Panc1 (cell line): ENCODE measurements around the gene WDR49. TPM values are rescaled to one million over a fixed set of nuclear protein-coding genes. Genes with fewer than 3 reads are reported as not detected.

Experiments
- ATAC-seq: fragments of 200-7000 bp; cut with Tn5 transposase; 2 replicates; pipeline ENCODE4 v1.9.1; 2020; ENCODE audit warnings: mild to moderate bottlenecking, moderate library complexity
- BruUV-seq: library from RNA; stranded (reverse); fragments of 400-500 nt; replicated peaks from 2 replicates; lab custom pipeline; 2021; lab: Mats Ljungman, UMichigan
- CTCF ChIA-PET: fragments of 300-600 bp; sonication (Branson Sonifier 250); formaldehyde crosslinking; loops from one replicate; lab custom pipeline; 2022; ENCODE audit warnings: antibody characterized with exemption; lab: Charles Lee
- POLR2A ChIA-PET: fragments of 300-600 bp; sonication (Branson Sonifier 250); formaldehyde crosslinking; loops from one replicate; lab custom pipeline; 2022; ENCODE audit warnings: antibody characterized with exemption; lab: Charles Lee
- DNase-seq: peaks from one replicate; pipeline ENCODE4 v3.0.0-alpha.2; 2010; ENCODE audit warnings: low read depth, low spot score
- H3K27ac ChIP-seq: 2 replicates; pipeline ENCODE4 v1.5.1; 2011; ENCODE audit warnings: mild to moderate bottlenecking, low read length, inconsistent platforms
- H3K27me3 ChIP-seq: fragments of 200-500 bp; sonication (Bioruptor generic); 2 replicates; pipeline ENCODE4 v1.6.0; 2014; ENCODE audit warnings: low read length, inconsistent platforms; ENCODE audit not compliant: control insufficient read depth, insufficient read depth
- H3K36me3 ChIP-seq: fragments of 200-500 bp; sonication (Bioruptor generic); 2 replicates; pipeline ENCODE4 v1.5.1; 2014; ENCODE audit warnings: inconsistent platforms, mild to moderate bottlenecking, low read length, moderate library complexity; ENCODE audit not compliant: control insufficient read depth, insufficient read depth
- H3K4me1 ChIP-seq: 2 replicates; pipeline ENCODE4 v1.5.1; 2011; ENCODE audit warnings: inconsistent platforms, mild to moderate bottlenecking, low read length, moderate library complexity; ENCODE audit not compliant: control insufficient read depth, insufficient read depth
- H3K4me3 ChIP-seq, 2 experiments: 2 replicates each; pipeline ENCODE4 v1.5.1; 2011 to 2012; ENCODE audit warnings: low read depth in 2 of 2, low read length in 2 of 2, mild to moderate bottlenecking in 2 of 2, inconsistent platforms in 1 of 2, moderate library complexity in 1 of 2
- H3K9me3 ChIP-seq: fragments of 200-500 bp; sonication (Bioruptor generic); 2 replicates; pipeline ENCODE4 v1.5.1; 2014; ENCODE audit warnings: low read depth, mild to moderate bottlenecking, inconsistent platforms, low read length, moderate library complexity; ENCODE audit not compliant: control insufficient read depth, insufficient read depth
- POLR2AphosphoS5 ChIP-seq: IDR thresholded peaks from 2 replicates; pipeline ENCODE4 v1.6.1; 2012; ENCODE audit warnings: mild to moderate bottlenecking, low read depth, low read length, moderate library complexity
- SIN3A ChIP-seq: IDR thresholded peaks from 2 replicates; pipeline ENCODE4 v1.6.1; 2012; ENCODE audit warnings: low read depth, mild to moderate bottlenecking, low read length, moderate library complexity, borderline replicate concordance; ENCODE audit not compliant: insufficient read depth
- TCF7L2 ChIP-seq: IDR thresholded peaks from 2 replicates; pipeline ENCODE4 v1.6.1; 2011; ENCODE audit warnings: mild to moderate bottlenecking, low read depth, low read length, inconsistent platforms
- in situ Hi-C: cut with HindIII; loops from 2 replicates; pipeline ENCODE4 v1.10.0; 2016; ENCODE audit warnings: low sequenced_read_pairs, low pct_unique_long_range_greater_than_20kb
- intact Hi-C: fragments of 100-400 bp; cut with micrococcal nuclease; formaldehyde crosslinking; loops from one replicate; pipeline ENCODE4 v1.10.0; 2022; ENCODE audit not compliant: unreplicated experiment
- total RNA-seq: library from RNA; stranded (reverse); gene quantifications from one replicate; pipeline ENCODE4 v1.2.1, GENCODE V29; 2021; ENCODE audit not compliant: unreplicated experiment
- TF ChIP-seq, protein P1 (sequence below): fragments of 450-650 bp; IDR thresholded peaks from 2 replicates; pipeline ENCODE4 v1.5.1; 2017; ENCODE audit warnings: mild to moderate bottlenecking
- TF ChIP-seq, protein P2 (sequence below), 2 experiments: IDR thresholded peaks; 2 replicates each; pipeline ENCODE4 v1.6.1; 2011 to 2012; ENCODE audit warnings: low read depth in 2 of 2, control low read depth in 1 of 2, low read length in 1 of 2, mild to moderate bottlenecking in 1 of 2, moderate library complexity in 1 of 2; ENCODE audit not compliant: insufficient read depth in 1 of 2

Gene WDR49
- total RNA-seq, 1 experiment from 2014 or later = 0.23 TPM

DNA sequence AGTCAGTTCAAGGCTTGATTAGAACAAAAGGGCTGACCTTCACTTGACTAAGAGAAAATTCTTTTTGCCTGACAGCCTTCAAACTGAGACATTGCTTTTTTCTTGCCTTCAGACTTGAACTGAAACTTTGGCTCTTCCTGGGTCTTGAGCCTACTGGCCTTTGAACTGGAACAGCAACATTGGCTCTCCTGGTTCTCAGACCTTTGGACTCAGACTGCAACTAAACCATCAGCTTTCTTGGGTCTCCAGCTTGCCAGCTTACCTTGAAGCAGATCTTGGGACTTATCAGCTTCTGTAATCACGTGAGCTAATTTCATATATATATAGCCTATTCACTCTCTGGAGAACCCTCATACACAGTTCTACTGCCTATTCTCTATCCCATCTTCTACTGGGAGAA, 19.5 kb upstream of the WDR49 start:
- H3K27ac ChIP-seq = no peak overlapping the region
- POLR2A ChIA-PET = no interaction called here
- no peak for DNase-seq
- no peaks in the 10 kb centered on the region for H3K36me3 ChIP-seq
- CTCF ChIA-PET = no interaction called here
- H3K4me3 ChIP-seq = no peak overlapping the region
- intact Hi-C loops (no loop called here), in situ Hi-C loops (no loop called here)
- TF ChIP-seq POLR2AphosphoS5 = no peak
- TF ChIP-seq, protein P1, sequence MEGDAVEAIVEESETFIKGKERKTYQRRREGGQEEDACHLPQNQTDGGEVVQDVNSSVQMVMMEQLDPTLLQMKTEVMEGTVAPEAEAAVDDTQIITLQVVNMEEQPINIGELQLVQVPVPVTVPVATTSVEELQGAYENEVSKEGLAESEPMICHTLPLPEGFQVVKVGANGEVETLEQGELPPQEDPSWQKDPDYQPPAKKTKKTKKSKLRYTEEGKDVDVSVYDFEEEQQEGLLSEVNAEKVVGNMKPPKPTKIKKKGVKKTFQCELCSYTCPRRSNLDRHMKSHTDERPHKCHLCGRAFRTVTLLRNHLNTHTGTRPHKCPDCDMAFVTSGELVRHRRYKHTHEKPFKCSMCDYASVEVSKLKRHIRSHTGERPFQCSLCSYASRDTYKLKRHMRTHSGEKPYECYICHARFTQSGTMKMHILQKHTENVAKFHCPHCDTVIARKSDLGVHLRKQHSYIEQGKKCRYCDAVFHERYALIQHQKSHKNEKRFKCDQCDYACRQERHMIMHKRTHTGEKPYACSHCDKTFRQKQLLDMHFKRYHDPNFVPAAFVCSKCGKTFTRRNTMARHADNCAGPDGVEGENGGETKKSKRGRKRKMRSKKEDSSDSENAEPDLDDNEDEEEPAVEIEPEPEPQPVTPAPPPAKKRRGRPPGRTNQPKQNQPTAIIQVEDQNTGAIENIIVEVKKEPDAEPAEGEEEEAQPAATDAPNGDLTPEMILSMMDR = no peak
- TF ChIP-seq TCF7L2 = no peak
- TF ChIP-seq SIN3A = no peak
- TF ChIP-seq, protein P2, sequence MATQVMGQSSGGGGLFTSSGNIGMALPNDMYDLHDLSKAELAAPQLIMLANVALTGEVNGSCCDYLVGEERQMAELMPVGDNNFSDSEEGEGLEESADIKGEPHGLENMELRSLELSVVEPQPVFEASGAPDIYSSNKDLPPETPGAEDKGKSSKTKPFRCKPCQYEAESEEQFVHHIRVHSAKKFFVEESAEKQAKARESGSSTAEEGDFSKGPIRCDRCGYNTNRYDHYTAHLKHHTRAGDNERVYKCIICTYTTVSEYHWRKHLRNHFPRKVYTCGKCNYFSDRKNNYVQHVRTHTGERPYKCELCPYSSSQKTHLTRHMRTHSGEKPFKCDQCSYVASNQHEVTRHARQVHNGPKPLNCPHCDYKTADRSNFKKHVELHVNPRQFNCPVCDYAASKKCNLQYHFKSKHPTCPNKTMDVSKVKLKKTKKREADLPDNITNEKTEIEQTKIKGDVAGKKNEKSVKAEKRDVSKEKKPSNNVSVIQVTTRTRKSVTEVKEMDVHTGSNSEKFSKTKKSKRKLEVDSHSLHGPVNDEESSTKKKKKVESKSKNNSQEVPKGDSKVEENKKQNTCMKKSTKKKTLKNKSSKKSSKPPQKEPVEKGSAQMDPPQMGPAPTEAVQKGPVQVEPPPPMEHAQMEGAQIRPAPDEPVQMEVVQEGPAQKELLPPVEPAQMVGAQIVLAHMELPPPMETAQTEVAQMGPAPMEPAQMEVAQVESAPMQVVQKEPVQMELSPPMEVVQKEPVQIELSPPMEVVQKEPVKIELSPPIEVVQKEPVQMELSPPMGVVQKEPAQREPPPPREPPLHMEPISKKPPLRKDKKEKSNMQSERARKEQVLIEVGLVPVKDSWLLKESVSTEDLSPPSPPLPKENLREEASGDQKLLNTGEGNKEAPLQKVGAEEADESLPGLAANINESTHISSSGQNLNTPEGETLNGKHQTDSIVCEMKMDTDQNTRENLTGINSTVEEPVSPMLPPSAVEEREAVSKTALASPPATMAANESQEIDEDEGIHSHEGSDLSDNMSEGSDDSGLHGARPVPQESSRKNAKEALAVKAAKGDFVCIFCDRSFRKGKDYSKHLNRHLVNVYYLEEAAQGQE (IDR thresholded peaks at IDR 0.05; ENCODE audit: insufficient read depth in 1 of 2, low read depth in 2 of 2, low read length in 1 of 2) = no peak
- no peaks in the 10 kb centered on the region for H3K27me3 ChIP-seq
- BruUV-seq = no TSS peak
- ATAC-seq = no peak
- peaks cover 9% of the 10 kb centered on the region for H3K9me3 ChIP-seq
- H3K4me1 ChIP-seq = no peaks in the 10 kb centered on the region

DNA sequence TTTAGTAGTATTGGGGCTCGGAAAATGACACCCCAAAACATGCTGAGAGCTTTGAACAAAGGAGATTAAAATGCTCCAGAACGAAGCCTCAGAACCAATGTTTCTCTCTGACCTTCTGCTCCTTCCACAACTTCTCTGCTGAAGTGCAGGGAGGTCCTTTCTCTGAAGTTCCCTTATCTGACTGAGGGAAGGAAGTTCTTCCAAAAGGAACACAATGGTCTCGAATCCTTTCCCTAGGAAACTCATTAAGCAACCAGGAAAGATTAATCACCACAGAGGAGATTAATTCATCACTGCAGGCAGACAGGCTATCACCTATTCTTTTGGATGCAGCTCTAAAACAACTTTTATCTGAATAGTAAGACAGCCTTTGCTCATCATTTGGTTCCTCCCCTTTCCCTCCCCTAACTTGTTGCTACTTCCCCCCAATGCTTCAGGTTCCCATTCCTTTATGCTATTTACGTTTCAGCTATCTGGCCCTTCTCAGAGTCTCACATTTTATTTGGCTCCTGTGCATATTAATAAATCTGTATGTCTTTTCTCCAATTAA, 18.2 kb upstream of the WDR49 start:
- DNase-seq = no peak
- in situ Hi-C loops (no loop called here), intact Hi-C loops (no loop called here)
- H3K27ac ChIP-seq = no peak overlapping the region
- BruUV-seq = no TSS peak
- peaks cover 4% of the 10 kb centered on the region for H3K9me3 ChIP-seq
- ChIA-PET CTCF (no interaction called here), POLR2A (no interaction called here)
- ATAC-seq = no peak
- TF ChIP-seq, protein P2 (IDR thresholded peaks at IDR 0.05; ENCODE audit: insufficient read depth in 1 of 2, low read depth in 2 of 2, low read length in 1 of 2) = no peak
- TF ChIP-seq SIN3A (no peak), TCF7L2 (no peak), POLR2AphosphoS5 (no peak)
- TF ChIP-seq, protein P1 = no peak
- no peaks in the 10 kb centered on the region for H3K27me3 ChIP-seq
- H3K36me3 ChIP-seq = no peaks in the 10 kb centered on the region
- no peaks in the 10 kb centered on the region for H3K4me1 ChIP-seq
- H3K4me3 ChIP-seq = no peak overlapping the region
